ENCODE results near the gene CFL2. TPM values are rescaled to one million over a fixed set of nuclear protein-coding genes. Genes with fewer than 3 reads are reported as not detected.

The CFL2 gene
- polyA plus RNA-seq, 1 of the 3 experiments (the other 2 are of a cell fraction) = 48.1 TPM

GRCh38 chr14:34682787-34683321 is 31.5 kb downstream of the CFL2 start:
- Histone ChIP-seq H3K27ac (ENCODE audit: low read depth in 2 of 2, low read length in 1 of 2) (no peak overlapping the region), H3K9me2 (no peaks in the 10 kb centered on the region), H3K36me3 (replicated peaks in 1 of 2; ENCODE audit: control insufficient read depth in 1 of 2, insufficient read depth in 2 of 2, low read length in 1 of 2) (no peaks in the 10 kb centered on the region), H2AFZ (ENCODE audit: low read depth) (no peak overlapping the region; the same call in 1 of the 2 replicates), H3K79me2 (ENCODE audit: insufficient read depth) (no peaks in the 10 kb centered on the region), H3K9ac (no peak overlapping the region), H3K27me3 (ENCODE audit: insufficient read depth) (no peaks in the 10 kb centered on the region), H3F3A (replicated peaks; ENCODE audit: insufficient read depth) (no peaks in the 10 kb centered on the region), H4K20me1 (ENCODE audit: insufficient read depth) (no peaks in the 10 kb centered on the region), H3K4me2 (peak overlapping the region; percentile 31; the same call in 1 of the 2 replicates), H3K4me1 (ENCODE audit: control insufficient read depth in 1 of 2, insufficient read depth in 2 of 2, low read depth in 1 of 2, low read length in 1 of 2) (peaks cover 3 to 18% of the 10 kb centered on the region in 2 experiments; a peak in 2 of 4 replicates), H3K4me3 (ENCODE audit: low read depth in 2 of 2, low read length in 1 of 2) (no peak overlapping the region), H3K9me3 (no peaks in the 10 kb centered on the region)
- CTCF ChIA-PET = interaction anchor here (0.6 kb wide), 1 partner anchor 424 kb away, joined by 3 read pairs; no protein-coding TSS in a partner anchor
- no peak for TF ChIP-seq RFX5 (IDR thresholded peaks at IDR 0.05; ENCODE audit: low read length)
- TF ChIP-seq TCF12 (IDR thresholded peaks at IDR 0.05) = peak; percentile 67
- no peak for DNase-seq
- POLR2A ChIA-PET = no interaction called here
- WGBS (ENCODE audit: low lambda C conversion rate) = 83% methylated on average over 2 of the region's 2 CpGs

- Histone ChIP-seq H3K36me3 (replicated peaks in 1 of 2; ENCODE audit: control insufficient read depth in 1 of 2, insufficient read depth in 2 of 2, low read length in 1 of 2) (no peaks in the 10 kb centered on the region), H3K9me2 (no peaks in the 10 kb centered on the region), H3K9ac (no peak overlapping the region), H3K9me3 (no peaks in the 10 kb centered on the region), H3K27ac (ENCODE audit: low read depth in 2 of 2, low read length in 1 of 2) (no peak overlapping the region), H3K27me3 (ENCODE audit: insufficient read depth) (no peaks in the 10 kb centered on the region), H3K4me3 (ENCODE audit: low read depth in 2 of 2, low read length in 1 of 2) (no peak overlapping the region), H2AFZ (ENCODE audit: low read depth) (no peak overlapping the region), H4K20me1 (ENCODE audit: insufficient read depth) (no peaks in the 10 kb centered on the region), H3K79me2 (ENCODE audit: insufficient read depth) (no peaks in the 10 kb centered on the region), H3K4me1 (ENCODE audit: control insufficient read depth in 1 of 2, insufficient read depth in 2 of 2, low read depth in 1 of 2, low read length in 1 of 2) (peaks cover 3 to 18% of the 10 kb centered on the region in 2 experiments; a peak in 2 of 4 replicates), H3K4me2 (no peak overlapping the region), H3F3A (replicated peaks; ENCODE audit: insufficient read depth) (no peaks in the 10 kb centered on the region)
- WGBS (ENCODE audit: low lambda C conversion rate) = 91% methylated on average over 8 of the region's 8 CpGs
- TF ChIP-seq RCOR1 (IDR thresholded peaks at IDR 0.05; ENCODE audit: low read length) = no peak
- no peak for TF ChIP-seq SMC3 (IDR thresholded peaks at IDR 0.05; ENCODE audit: low read depth, low read length)
- peak; percentile 32 for DNase-seq
- CTCF ChIA-PET = interaction anchor here (1.4 to 1.7 kb wide), 2 partner anchors 8 to 42 kb away, joined by 4 to 5 read pairs; no protein-coding TSS in a partner anchor
- POLR2A ChIA-PET = no interaction called here
Observed at GRCh38 chr14:34680806-34681479, 33.5 kb downstream of the CFL2 start.

- H3K27me3 ChIP-seq (ENCODE audit: insufficient read depth) = no peaks in the 10 kb centered on the region
- no peaks in the 10 kb centered on the region for H4K20me1 ChIP-seq (ENCODE audit: insufficient read depth)
- H3K79me2 ChIP-seq (ENCODE audit: insufficient read depth) = no peaks in the 10 kb centered on the region
- no peak overlapping the region for H3K4me2 ChIP-seq
- POLR2A ChIA-PET = no interaction called here
- no peak for DNase-seq
- peaks cover 3 to 18% of the 10 kb centered on the region in 2 experiments; a peak in 2 of 4 replicates for H3K4me1 ChIP-seq (ENCODE audit: control insufficient read depth in 1 of 2, insufficient read depth in 2 of 2, low read depth in 1 of 2, low read length in 1 of 2)
- no peaks in the 10 kb centered on the region for H3F3A ChIP-seq (replicated peaks; ENCODE audit: insufficient read depth)
- no peaks in the 10 kb centered on the region for H3K36me3 ChIP-seq (replicated peaks in 1 of 2; ENCODE audit: control insufficient read depth in 1 of 2, insufficient read depth in 2 of 2, low read length in 1 of 2)
- CTCF ChIA-PET = no interaction called here
- no peak overlapping the region for H3K4me3 ChIP-seq (ENCODE audit: low read depth in 2 of 2, low read length in 1 of 2)
- H3K27ac ChIP-seq (ENCODE audit: low read depth in 2 of 2, low read length in 1 of 2) = no peak overlapping the region
- no peak overlapping the region for H2AFZ ChIP-seq (ENCODE audit: low read depth)
- no peaks in the 10 kb centered on the region for H3K9me3 ChIP-seq
- H3K9ac ChIP-seq = no peak overlapping the region
- no peaks in the 10 kb centered on the region for H3K9me2 ChIP-seq
- 93% methylated on average over 8 of the region's 8 CpGs for WGBS (ENCODE audit: low lambda C conversion rate)
- TF ChIP-seq EZH2phosphoT487 (IDR thresholded peaks at IDR 0.05; ENCODE audit: borderline replicate concordance, low read depth) = no peak
- TF ChIP-seq IRF3 (IDR thresholded peaks at IDR 0.05; ENCODE audit: low read depth, low read length) = no peak
- TF ChIP-seq FOSL2 (IDR thresholded peaks at IDR 0.05; ENCODE audit: borderline replicate concordance, low read depth) = no peak
- TF ChIP-seq RFX5 (IDR thresholded peaks at IDR 0.05; ENCODE audit: low read length) = no peak
- TF ChIP-seq MXI1 (IDR thresholded peaks at IDR 0.05; ENCODE audit: low read depth, low read length) = no peak
- TF ChIP-seq RXRA (IDR thresholded peaks at IDR 0.05; ENCODE audit: borderline replicate concordance, low read depth) = no peak
- no peak for TF ChIP-seq CHD2 (IDR thresholded peaks at IDR 0.05; ENCODE audit: low read length, partially characterized antibody)
- no peak for TF ChIP-seq ZBTB33 (IDR thresholded peaks at IDR 0.05; ENCODE audit: borderline replicate concordance, low read depth)
- no peak for TF ChIP-seq EP300 (IDR thresholded peaks at IDR 0.05; ENCODE audit: borderline replicate concordance in 1 of 2, low read depth in 1 of 2, low read length in 1 of 2)
- no peak for TF ChIP-seq NRF1 (IDR thresholded peaks at IDR 0.05; ENCODE audit: low read depth, low read length)
- no peak for TF ChIP-seq RAD21 (IDR thresholded peaks at IDR 0.05; ENCODE audit: low read length)
- TF ChIP-seq MEF2A (IDR thresholded peaks at IDR 0.05; ENCODE audit: borderline replicate concordance, low read depth) = no peak
- no peak for TF ChIP-seq RCOR1 (IDR thresholded peaks at IDR 0.05; ENCODE audit: low read length)
- TF ChIP-seq USF2 (IDR thresholded peaks at IDR 0.05; ENCODE audit: borderline replicate concordance, low read depth, low read length) = no peak
- no peak for TF ChIP-seq TAF1 (IDR thresholded peaks at IDR 0.05; ENCODE audit: borderline replicate concordance, low read depth, low read length)
Observed at GRCh38 chr14:34678735-34679134, 35.7 kb downstream of the CFL2 start.
